ENCODE measurements around the gene GPR135. TPM values are rescaled to one million over a fixed set of nuclear protein-coding genes. Genes with fewer than 3 reads are reported as not detected.

GPR135 gene
- total RNA-seq, 1 donor from 2014 or later, result 6.4 TPM

DNA sequence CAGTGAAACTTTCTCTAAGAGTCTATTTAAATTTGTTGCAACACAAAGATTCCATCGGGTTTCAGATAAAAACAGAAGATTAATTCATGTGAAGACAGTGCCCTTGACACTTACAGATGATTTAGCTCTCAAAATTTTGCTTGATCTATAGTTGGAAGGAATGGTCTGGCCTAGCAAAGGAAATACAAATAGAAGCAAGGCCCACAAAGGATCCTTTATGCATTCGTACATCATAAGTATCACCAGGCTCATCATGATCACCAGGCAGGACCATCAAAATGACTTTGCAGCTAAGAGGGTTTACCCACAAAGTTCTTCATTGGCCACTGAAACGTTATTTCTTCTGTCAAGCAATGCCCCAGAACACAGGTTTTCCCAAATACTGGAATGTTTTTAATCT is 43.9 kb upstream of the GPR135 start:
- Histone ChIP-seq H3K4me1 (no peaks in the 10 kb centered on the region), H3K4me3 (no peak overlapping the region), H3K9me3 (no peaks in the 10 kb centered on the region), H3K27ac (no peak overlapping the region), H3K36me3 (peaks cover 0 to 4% of the 10 kb centered on the region in 2 donors), H3K27me3 (no peaks in the 10 kb centered on the region)
- intact Hi-C loops (cut with DNase I), result no loop called here
- TF ChIP-seq, protein P1, sequence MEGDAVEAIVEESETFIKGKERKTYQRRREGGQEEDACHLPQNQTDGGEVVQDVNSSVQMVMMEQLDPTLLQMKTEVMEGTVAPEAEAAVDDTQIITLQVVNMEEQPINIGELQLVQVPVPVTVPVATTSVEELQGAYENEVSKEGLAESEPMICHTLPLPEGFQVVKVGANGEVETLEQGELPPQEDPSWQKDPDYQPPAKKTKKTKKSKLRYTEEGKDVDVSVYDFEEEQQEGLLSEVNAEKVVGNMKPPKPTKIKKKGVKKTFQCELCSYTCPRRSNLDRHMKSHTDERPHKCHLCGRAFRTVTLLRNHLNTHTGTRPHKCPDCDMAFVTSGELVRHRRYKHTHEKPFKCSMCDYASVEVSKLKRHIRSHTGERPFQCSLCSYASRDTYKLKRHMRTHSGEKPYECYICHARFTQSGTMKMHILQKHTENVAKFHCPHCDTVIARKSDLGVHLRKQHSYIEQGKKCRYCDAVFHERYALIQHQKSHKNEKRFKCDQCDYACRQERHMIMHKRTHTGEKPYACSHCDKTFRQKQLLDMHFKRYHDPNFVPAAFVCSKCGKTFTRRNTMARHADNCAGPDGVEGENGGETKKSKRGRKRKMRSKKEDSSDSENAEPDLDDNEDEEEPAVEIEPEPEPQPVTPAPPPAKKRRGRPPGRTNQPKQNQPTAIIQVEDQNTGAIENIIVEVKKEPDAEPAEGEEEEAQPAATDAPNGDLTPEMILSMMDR (IDR thresholded peaks at IDR 0.05), result no peak
- TF ChIP-seq POLR2A (IDR thresholded peaks at IDR 0.05), result no peak
- TF ChIP-seq POLR2AphosphoS5 (IDR thresholded peaks at IDR 0.05; ENCODE audit: insufficient read depth in 1 of 2, low read depth in 1 of 2), result no peak
- no peak for DNase-seq (ENCODE audit: extremely low spot score in 2 of 2)

DNA sequence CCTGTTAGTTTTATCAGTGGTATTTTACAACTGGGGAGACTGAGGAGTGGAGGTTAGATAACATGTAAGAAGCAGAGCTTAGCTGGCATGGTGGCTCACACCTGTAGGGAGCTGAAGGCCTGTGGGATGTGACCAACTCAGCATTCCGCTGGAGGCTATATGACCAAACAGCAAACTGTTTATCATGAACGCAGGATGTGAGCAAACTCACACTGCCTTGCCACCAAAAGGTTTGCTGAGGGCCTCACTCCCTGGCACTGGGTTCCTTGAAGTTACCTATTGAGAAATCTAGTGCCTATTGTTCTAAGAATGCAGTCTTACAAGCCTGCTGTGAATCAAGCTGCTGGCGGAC is 42.5 kb upstream of the GPR135 start:
- Histone ChIP-seq H3K9me3 (no peaks in the 10 kb centered on the region), H3K4me3 (no peak overlapping the region), H3K27me3 (no peaks in the 10 kb centered on the region), H3K27ac (no peak overlapping the region), H3K36me3 (peaks cover 0 to 17% of the 10 kb centered on the region in 2 donors), H3K4me1 (no peaks in the 10 kb centered on the region)
- no peak for DNase-seq (ENCODE audit: extremely low spot score in 2 of 2)
- TF ChIP-seq, protein P1 (IDR thresholded peaks at IDR 0.05), result no peak
- TF ChIP-seq POLR2A (IDR thresholded peaks at IDR 0.05) (no peak), POLR2AphosphoS5 (IDR thresholded peaks at IDR 0.05; ENCODE audit: insufficient read depth in 1 of 2, low read depth in 1 of 2) (no peak)
- intact Hi-C loops (cut with DNase I), result no loop called here

DNA sequence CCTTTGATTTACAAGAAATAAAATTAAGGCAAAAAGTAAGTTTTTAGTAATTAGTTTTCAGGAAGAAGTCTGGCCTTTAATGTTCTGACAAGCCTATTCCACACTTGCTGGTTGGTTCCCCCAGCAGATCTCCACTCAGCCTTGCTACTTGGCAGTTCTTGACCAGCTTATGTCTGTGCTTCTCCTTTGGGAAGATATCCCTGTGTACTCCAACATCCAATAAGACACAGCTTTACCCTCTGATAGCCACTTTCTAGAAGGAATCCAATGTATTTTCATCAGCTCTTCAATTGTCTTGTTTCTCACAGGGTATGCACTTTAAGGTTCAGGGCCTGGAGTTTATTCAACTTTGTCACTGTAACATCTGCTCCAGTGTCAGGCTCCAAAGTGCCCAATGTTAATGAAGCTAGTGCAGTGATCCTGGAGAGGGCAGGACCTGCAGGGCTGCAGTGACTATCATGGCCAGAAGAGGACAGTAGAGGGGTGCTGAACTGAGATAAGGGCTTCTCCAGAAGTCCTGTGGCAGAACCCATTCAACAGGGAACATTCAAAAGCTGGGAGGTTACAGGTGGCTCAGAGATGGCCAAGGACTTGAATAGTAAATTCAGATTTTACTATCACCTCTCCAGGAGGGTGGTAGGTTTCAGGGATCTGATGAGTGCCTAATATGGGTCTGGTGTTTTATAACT is 42.0 kb upstream of the GPR135 start:
- TF ChIP-seq POLR2AphosphoS5 (IDR thresholded peaks at IDR 0.05; ENCODE audit: insufficient read depth in 1 of 2, low read depth in 1 of 2), result no peak
- TF ChIP-seq POLR2A (IDR thresholded peaks at IDR 0.05), result no peak
- TF ChIP-seq, protein P1 (IDR thresholded peaks at IDR 0.05), result peak in 1 of 3 experiments; percentile 24
- no peaks in the 10 kb centered on the region for H3K27me3 ChIP-seq
- H3K36me3 ChIP-seq, result peaks cover 0 to 17% of the 10 kb centered on the region in 2 donors
- no peaks in the 10 kb centered on the region for H3K9me3 ChIP-seq
- no peak overlapping the region for H3K4me3 ChIP-seq
- no peaks in the 10 kb centered on the region for H3K4me1 ChIP-seq
- H3K27ac ChIP-seq, result no peak overlapping the region
- no peak for DNase-seq (ENCODE audit: extremely low spot score in 2 of 2)
- intact Hi-C loops (cut with DNase I), result no loop called here

DNA sequence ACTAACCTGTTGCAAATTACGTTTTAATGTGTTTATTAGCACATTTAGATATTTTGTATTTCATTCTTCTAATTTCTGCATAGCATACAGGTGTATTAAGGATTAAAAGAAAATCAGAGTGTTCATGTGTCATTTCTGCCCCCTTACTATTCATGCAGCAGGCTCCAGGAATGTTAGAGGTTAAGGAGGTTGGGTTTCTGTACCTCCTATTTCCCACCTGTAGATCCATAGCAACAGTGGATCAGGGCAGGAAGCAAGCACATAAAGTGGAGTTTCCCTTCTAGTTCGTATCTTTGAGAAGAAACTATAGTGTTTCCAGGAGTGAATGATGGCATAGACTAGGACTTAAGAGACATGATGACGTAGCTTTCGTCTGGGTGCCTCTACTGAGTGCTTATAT is 38.1 kb upstream of the GPR135 start:
- DNase-seq (ENCODE audit: extremely low spot score in 2 of 2), result no peak
- peaks cover 0 to 17% of the 10 kb centered on the region in 2 donors for H3K36me3 ChIP-seq
- H3K27ac ChIP-seq, result no peak overlapping the region
- intact Hi-C loops (cut with DNase I), result no loop called here
- peaks cover 10% of the 10 kb centered on the region for H3K4me1 ChIP-seq
- TF ChIP-seq POLR2A (IDR thresholded peaks at IDR 0.05) (no peak), POLR2AphosphoS5 (IDR thresholded peaks at IDR 0.05; ENCODE audit: insufficient read depth in 1 of 2, low read depth in 1 of 2) (no peak)
- TF ChIP-seq, protein P1 (IDR thresholded peaks at IDR 0.05), result no peak
- H3K4me3 ChIP-seq, result no peak overlapping the region
- no peaks in the 10 kb centered on the region for H3K9me3 ChIP-seq
- no peaks in the 10 kb centered on the region for H3K27me3 ChIP-seq

DNA sequence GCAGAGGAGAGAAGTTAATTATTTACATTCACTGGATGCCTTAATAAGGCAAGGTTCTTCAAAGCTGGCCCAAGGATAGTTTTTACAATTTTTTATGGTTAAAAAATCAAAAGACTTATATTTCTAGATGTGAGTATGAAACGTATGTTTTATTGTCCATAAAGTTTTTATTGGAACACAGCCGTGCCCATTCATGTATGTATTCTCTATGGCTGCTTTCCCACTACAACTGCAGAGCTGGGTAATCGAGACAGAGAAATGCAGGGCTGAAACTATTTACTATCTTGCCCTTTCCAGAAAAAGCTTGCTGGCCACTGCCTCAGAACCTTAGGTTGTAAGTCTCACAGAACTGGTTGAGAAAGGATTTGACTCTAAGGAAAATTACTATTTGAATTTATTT is 35.6 kb upstream of the GPR135 start:
- TF ChIP-seq POLR2A (IDR thresholded peaks at IDR 0.05) (no peak), POLR2AphosphoS5 (IDR thresholded peaks at IDR 0.05; ENCODE audit: insufficient read depth in 1 of 2, low read depth in 1 of 2) (no peak)
- TF ChIP-seq, protein P1 (IDR thresholded peaks at IDR 0.05), result no peak
- intact Hi-C loops (cut with DNase I), result no loop called here
- no peaks in the 10 kb centered on the region for H3K9me3 ChIP-seq
- no peaks in the 10 kb centered on the region for H3K27me3 ChIP-seq
- no peak overlapping the region for H3K4me3 ChIP-seq
- DNase-seq (ENCODE audit: extremely low spot score in 2 of 2), result no peak
- H3K27ac ChIP-seq, result no peak overlapping the region
- H3K36me3 ChIP-seq, result peaks cover 0 to 19% of the 10 kb centered on the region in 2 donors
- peaks cover 10% of the 10 kb centered on the region for H3K4me1 ChIP-seq
